ENCODE data around the gene PDE1C.

DNA sequence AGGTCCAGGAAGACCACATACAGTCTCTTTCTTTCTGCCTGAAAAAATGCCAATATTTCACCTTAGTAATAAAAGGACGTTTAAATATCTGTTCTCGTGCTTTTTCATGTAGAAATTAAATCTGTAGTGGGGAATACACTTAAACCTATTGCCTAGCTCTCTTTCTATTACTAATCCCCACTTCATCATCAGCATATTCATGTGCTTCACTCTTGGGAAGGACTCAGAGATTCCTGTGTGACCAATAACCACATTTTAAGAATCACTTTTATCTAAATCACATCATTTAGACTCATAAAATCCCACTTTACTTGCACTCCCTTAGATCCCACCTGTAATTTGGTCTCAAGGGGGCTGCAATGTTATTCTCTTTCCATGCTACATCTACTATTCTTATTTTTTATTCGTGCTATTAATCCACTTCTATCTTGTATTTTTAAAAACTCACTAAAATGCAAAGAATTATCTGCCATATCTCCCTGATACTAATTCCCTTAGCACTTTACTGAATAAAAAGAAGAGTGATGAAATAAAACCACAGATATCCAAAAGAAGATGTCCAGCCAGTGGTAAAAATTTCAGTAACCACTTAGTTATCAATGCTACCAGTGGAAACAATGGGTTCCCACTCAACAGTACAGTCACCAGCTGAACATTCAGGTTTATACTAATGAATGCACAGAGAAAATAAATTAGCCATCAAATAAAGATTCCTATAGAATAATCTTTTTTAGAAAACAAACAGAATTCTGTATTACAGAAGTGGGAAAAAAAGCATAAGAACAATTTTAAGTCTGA, 281.1 kb downstream of the PDE1C start:
- no peak for TF ChIP-seq EZH2 (IDR thresholded peaks at IDR 0.05; ENCODE audit: insufficient read depth, poor library complexity, severe bottlenecking)
- 0 out of 2 replicates have a peak, but pooled peaks have one; percentile 39 for TF ChIP-seq EZH2phosphoT487 (IDR thresholded peaks at IDR 0.05; ENCODE audit: insufficient read depth, low read depth)

All from GM23248 (cell line).